Measurements from ENCODE around the gene MRPS5.
"Not testable (repeated sequence)": the region's sequence is repeated elsewhere in the genome, so short reads cannot be mapped to it uniquely, and the experiment has no call there.

Gene MRPS5

DNA sequence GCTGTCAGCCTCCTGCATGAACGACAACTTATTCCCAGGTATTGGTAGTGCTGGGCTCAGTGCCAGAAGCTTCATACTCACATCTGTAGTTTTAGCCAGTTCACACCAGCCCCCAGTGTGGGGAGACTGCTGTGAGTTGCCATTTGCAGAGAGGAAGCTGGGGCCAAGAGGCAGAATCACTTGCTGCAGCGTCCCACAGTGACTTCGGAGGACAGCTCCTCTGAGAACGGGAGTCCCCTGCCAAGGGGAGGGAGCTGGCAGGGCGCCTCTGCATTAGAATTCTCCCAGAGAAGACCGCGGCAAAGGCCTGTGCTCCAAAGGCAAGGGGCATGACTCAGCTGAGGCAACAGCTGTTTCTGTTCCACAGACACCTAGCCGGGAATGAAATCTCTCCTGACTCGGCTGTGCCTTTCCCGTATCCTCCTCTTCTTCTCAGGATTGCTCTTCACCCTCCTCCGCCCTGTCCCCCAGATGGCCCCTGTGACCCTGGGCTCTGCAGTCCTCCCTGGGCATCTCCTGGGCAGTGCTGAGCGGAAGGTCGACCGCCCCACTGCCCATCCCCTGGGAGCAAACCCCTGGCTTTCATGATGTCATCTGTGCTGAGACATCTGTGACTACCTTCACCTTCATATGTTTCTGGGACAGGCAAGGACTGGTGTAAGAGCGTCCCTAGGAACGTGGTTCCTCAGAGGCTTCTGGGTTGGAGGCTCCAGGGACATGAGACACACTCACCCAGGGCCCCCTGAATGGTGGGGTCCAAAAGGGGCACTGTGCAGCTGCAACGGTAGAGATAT lies 78.1 kb downstream of the MRPS5 start:
- Histone ChIP-seq H3K4me3 (ENCODE audit: low read length) (no peak overlapping the region), H3K4me1 (ENCODE audit: insufficient read depth, low read length) (peaks cover 4% of the 10 kb centered on the region; the same call in 1 of the 2 replicates)
- 56% methylated on average over 17 of the region's 17 CpGs for WGBS

GRCh38 chr2:95042472-95043271 lies 78.9 kb downstream of the MRPS5 start:
- WGBS: 83% methylated on average over 7 of the region's 7 CpGs
- H3K36me3 ChIP-seq (ENCODE audit: insufficient read depth, low read length): no peaks in the 10 kb centered on the region
- H3K4me3 ChIP-seq (ENCODE audit: low read length): no peak overlapping the region
- H3K27me3 ChIP-seq (ENCODE audit: insufficient read depth, low read length): no peaks in the 10 kb centered on the region
- H3K27ac ChIP-seq (ENCODE audit: low read depth, low read length): no peak overlapping the region
- peaks cover 4% of the 10 kb centered on the region; the same call in 1 of the 2 replicates for H3K4me1 ChIP-seq (ENCODE audit: insufficient read depth, low read length)
- no peak overlapping the region for H3K9ac ChIP-seq (ENCODE audit: low read depth, low read length)
- no peaks in the 10 kb centered on the region for H3K9me3 ChIP-seq (ENCODE audit: insufficient read depth, low read depth, low read length)

More for the DNA sequence above, 78.1 kb downstream of the MRPS5 start:
- no peaks in the 10 kb centered on the region for H3K36me3 ChIP-seq (ENCODE audit: insufficient read depth, low read length)
- no peaks in the 10 kb centered on the region for H3K27me3 ChIP-seq (ENCODE audit: insufficient read depth, low read length)
- no peaks in the 10 kb centered on the region for H3K9me3 ChIP-seq (ENCODE audit: insufficient read depth, low read depth, low read length)
- H3K9ac ChIP-seq (ENCODE audit: low read depth, low read length): no peak overlapping the region
- H3K27ac ChIP-seq (ENCODE audit: low read depth, low read length): no peak overlapping the region

DNA sequence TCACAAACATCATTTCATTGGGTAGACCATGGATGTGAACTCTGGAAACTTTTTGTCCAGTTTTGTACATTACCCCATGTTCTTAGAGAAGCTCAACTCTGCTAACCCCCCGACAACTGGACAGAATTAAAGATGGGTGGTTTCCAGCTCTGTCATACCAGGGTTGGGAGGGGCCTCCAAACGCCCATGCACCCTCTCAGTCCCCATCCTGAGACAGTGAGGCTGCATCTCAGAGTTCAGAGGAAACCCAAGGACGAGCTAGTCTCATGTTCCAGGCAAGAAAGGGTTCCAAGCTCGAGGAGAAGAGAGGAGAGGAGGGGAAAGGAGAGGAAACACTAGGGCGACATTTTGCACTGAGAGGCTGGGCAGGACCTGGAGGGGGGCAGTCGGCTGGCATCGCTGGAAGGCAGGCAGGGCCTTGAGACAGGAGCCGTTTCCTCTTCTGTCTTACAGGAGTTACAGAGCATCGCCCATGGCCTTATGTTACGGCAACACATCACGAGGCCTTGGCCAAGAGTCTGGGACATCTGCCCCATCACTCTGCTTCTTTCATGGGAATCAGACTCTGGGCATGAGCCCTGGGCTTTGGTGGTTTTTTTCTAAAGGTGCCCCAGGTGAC lies 79.7 kb downstream of the MRPS5 start:
- Histone ChIP-seq H3K9me3 (ENCODE audit: insufficient read depth, low read depth, low read length) (no peaks in the 10 kb centered on the region), H3K4me1 (ENCODE audit: insufficient read depth, low read length) (peaks cover 4% of the 10 kb centered on the region; the same call in 1 of the 2 replicates), H3K27ac (ENCODE audit: low read depth, low read length) (no peak overlapping the region), H3K9ac (ENCODE audit: low read depth, low read length) (no peak overlapping the region), H3K27me3 (ENCODE audit: insufficient read depth, low read length) (no peaks in the 10 kb centered on the region), H3K4me3 (ENCODE audit: low read length) (no peak overlapping the region), H3K36me3 (ENCODE audit: insufficient read depth, low read length) (no peaks in the 10 kb centered on the region)
- WGBS: 85% methylated on average over 11 of the region's 11 CpGs

DNA sequence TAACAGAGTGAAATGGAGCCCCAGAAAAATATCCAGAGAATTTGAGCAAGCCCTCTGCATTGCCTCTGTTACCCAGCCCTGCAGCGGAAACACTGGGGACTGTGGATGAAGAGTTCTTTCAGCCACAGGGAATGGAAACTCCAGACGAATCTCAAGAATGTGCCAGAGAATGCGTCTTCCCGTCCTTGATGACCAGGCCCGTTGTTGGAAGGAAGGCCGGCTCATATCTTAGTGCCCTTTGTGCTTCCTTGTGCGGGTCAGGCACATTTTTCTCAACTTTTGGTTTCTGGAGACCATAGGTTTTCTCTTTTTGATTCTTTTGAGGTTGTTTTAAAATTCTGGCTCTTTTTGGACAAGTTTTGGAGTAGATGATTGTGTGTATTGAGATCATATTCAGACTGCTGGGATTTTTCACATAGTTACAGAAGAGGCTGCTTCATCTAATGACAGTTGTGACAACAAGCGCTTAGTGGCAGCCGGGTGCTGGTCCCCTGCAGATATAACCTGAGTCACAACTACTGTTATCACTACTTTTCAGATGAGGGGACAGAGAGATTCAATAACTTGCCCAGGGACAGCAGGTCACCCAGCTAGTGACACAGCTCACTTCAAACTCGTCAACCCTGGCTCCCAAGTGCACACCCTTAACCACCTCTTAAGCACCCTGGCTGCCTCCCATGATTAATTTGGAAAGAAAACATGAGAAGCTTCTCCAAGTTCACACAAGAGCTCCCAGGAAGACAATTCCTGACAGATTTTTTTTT lies 80.4 kb downstream of the MRPS5 start:
- WGBS: 83% methylated on average over 10 of the region's 10 CpGs
- Histone ChIP-seq H3K9ac (ENCODE audit: low read depth, low read length) (no peak overlapping the region), H3K27me3 (ENCODE audit: insufficient read depth, low read length) (no peaks in the 10 kb centered on the region), H3K4me3 (ENCODE audit: low read length) (no peak overlapping the region), H3K9me3 (ENCODE audit: insufficient read depth, low read depth, low read length) (no peaks in the 10 kb centered on the region), H3K27ac (ENCODE audit: low read depth, low read length) (no peak overlapping the region), H3K36me3 (ENCODE audit: insufficient read depth, low read length) (no peaks in the 10 kb centered on the region), H3K4me1 (ENCODE audit: insufficient read depth, low read length) (peaks cover 4% of the 10 kb centered on the region; the same call in 1 of the 2 replicates)

DNA sequence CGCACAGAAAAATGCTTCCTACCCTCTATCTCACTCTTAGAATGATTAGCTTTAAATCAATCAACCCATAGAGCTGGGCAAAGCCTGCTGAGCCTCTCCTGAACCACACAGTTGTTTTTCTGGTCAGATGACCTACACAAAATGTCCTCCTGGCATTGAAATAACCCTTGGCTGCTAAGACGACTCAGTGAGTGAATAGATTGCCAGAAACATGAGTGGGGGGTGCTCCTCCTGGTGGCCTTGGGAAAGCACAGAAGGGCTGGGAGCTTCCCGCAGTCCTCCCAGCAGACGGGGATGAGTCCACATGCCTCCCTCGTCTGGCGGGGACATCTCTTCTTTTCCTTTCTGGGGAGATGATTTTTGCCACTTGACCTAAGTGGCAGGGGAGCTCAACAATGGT lies 81.2 kb downstream of the MRPS5 start:
- no peak overlapping the region for H3K9ac ChIP-seq (ENCODE audit: low read depth, low read length)
- H3K27me3 ChIP-seq (ENCODE audit: insufficient read depth, low read length): no peaks in the 10 kb centered on the region
- H3K4me3 ChIP-seq (ENCODE audit: low read length): no peak overlapping the region
- H3K9me3 ChIP-seq (ENCODE audit: insufficient read depth, low read depth, low read length): no peaks in the 10 kb centered on the region
- peaks cover 4% of the 10 kb centered on the region; the same call in 1 of the 2 replicates for H3K4me1 ChIP-seq (ENCODE audit: insufficient read depth, low read length)
- H3K36me3 ChIP-seq (ENCODE audit: insufficient read depth, low read length): no peaks in the 10 kb centered on the region
- no peak overlapping the region for H3K27ac ChIP-seq (ENCODE audit: low read depth, low read length)
- 76% methylated on average over 6 of the region's 6 CpGs for WGBS

- WGBS: 85% methylated on average over 6 of the region's 6 CpGs
- Histone ChIP-seq H3K27ac (ENCODE audit: low read depth, low read length) (no peak overlapping the region), H3K4me3 (ENCODE audit: low read length) (no peak overlapping the region), H3K9me3 (ENCODE audit: insufficient read depth, low read depth, low read length) (no peaks in the 10 kb centered on the region), H3K4me1 (ENCODE audit: insufficient read depth, low read length) (peaks cover 4% of the 10 kb centered on the region; the same call in 1 of the 2 replicates), H3K9ac (ENCODE audit: low read depth, low read length) (no peak overlapping the region), H3K27me3 (ENCODE audit: insufficient read depth, low read length) (no peaks in the 10 kb centered on the region), H3K36me3 (ENCODE audit: insufficient read depth, low read length) (no peaks in the 10 kb centered on the region)
Measured at GRCh38 chr2:95039978-95040377, 81.6 kb downstream of the MRPS5 start.

DNA sequence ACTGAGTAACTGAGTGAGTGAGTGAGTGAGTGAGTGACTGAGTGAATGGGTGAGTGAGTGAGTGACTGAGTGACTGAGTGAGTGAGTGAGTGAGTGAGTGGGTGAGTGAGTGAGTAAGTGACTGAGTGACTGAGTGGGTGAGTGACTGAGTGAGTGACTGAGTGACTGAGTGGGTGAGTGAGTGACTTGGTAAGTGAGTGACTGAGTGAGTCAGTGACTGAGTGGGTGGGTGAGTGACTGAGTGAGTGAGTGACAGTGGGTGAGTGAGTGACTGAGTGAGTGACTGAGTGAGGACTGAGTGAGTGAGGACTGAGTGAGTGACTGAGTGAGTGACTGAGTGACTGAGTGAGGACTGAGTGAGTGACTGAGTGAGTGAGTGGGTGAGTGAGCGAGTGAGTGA lies 82.2 kb downstream of the MRPS5 start:
- H3K9me3 ChIP-seq (ENCODE audit: insufficient read depth, low read depth, low read length): no peaks in the 10 kb centered on the region
- H3K27ac ChIP-seq (ENCODE audit: low read depth, low read length): no peak overlapping the region
- peaks cover 4% of the 10 kb centered on the region; the same call in 1 of the 2 replicates for H3K4me1 ChIP-seq (ENCODE audit: insufficient read depth, low read length)
- H3K4me3 ChIP-seq (ENCODE audit: low read length): no peak overlapping the region
- H3K9ac ChIP-seq (ENCODE audit: low read depth, low read length): no peak overlapping the region
- H3K27me3 ChIP-seq (ENCODE audit: insufficient read depth, low read length): no peaks in the 10 kb centered on the region
- whole genome bisulfite sequencing: 79% methylated on average over 1 of the region's 1 CpG
- no peaks in the 10 kb centered on the region for H3K36me3 ChIP-seq (ENCODE audit: insufficient read depth, low read length)

GRCh38 chr2:95038635-95039298 lies 82.8 kb downstream of the MRPS5 start:
- H3K27ac ChIP-seq (ENCODE audit: low read depth, low read length): no peak overlapping the region
- no peaks in the 10 kb centered on the region for H3K27me3 ChIP-seq (ENCODE audit: insufficient read depth, low read length)
- peaks cover 3% of the 10 kb centered on the region; the same call in 1 of the 2 replicates for H3K4me1 ChIP-seq (ENCODE audit: insufficient read depth, low read length)
- no peaks in the 10 kb centered on the region for H3K36me3 ChIP-seq (ENCODE audit: insufficient read depth, low read length)
- 91% methylated on average over 4 of the region's 4 CpGs for WGBS
- H3K9me3 ChIP-seq (ENCODE audit: insufficient read depth, low read depth, low read length): no peaks in the 10 kb centered on the region
- no peak overlapping the region for H3K9ac ChIP-seq (ENCODE audit: low read depth, low read length)
- H3K4me3 ChIP-seq (ENCODE audit: low read length): no peak overlapping the region

DNA sequence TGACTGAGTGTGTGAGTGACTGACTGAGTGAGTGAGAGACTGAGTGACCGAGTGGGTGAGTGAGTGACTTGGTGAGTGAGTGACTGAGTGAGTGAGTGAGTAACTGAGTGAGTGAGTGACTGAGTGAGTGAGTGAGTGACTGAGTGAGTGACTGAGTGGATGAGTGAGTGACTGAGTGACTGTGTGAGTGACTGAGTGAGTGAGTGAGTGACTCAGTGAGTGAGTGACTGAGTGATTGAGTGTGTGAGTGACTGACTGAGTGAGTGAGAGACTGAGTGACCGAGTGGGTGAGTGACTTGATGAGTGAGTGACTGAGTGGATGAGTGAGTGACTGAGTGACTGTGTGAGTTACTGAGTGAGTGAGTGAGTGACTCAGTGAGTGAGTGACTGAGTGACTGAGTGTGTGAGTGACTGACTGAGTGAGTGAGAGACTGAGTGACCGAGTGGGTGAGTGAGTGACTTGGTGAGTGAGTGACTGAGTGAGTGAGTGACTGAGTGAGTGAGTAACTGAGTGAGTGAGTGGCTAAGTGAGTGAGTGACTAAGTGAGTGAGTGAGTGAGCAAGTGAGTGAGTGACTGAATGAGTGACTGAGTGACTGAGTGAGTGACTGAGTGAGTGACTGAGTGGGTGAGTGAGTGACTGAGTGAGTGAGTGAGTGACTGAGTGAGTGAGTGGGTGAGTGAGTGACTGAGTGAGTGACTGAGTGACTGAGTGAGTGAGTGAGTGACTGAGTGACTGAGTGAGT lies 83.6 kb downstream of the MRPS5 start:
- H3K9ac ChIP-seq (ENCODE audit: low read depth, low read length); H3K36me3 ChIP-seq (ENCODE audit: insufficient read depth, low read length); H3K4me1 ChIP-seq (ENCODE audit: insufficient read depth, low read length); H3K9me3 ChIP-seq (ENCODE audit: insufficient read depth, low read depth, low read length); H3K27me3 ChIP-seq (ENCODE audit: insufficient read depth, low read length); H3K27ac ChIP-seq (ENCODE audit: low read depth, low read length); H3K4me3 ChIP-seq (ENCODE audit: low read length): not testable (repeated sequence)
- 83% methylated on average over 3 of the region's 3 CpGs for WGBS

DNA sequence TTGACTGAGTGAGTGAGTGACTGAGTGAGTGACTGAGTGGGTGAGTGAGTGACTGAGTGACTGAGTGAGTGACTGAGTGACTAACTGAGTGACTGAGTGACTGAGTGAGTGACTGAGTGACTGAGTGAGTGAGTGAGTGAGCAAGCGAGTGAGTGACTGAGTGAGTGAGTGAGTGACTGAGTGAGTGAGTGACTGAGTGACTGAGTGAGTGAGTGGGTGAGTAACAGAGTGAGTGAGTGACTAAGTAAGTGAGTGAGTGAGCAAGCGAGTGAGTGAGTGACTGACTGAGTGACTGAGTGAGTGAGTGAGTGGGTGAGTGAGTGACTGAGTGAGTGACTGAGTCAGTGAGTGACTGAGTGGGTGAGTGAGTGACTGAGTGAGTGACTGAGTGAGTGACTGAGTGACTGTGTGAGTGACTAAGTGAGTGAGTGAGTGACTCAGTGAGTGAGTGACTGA lies 84.2 kb downstream of the MRPS5 start:
- no peaks in the 10 kb centered on the region for H3K36me3 ChIP-seq (ENCODE audit: insufficient read depth, low read length)

More for the DNA sequence above, 84.2 kb downstream of the MRPS5 start:
- Histone ChIP-seq H3K9ac (ENCODE audit: low read depth, low read length) (no peak overlapping the region), H3K4me3 (ENCODE audit: low read length) (no peak overlapping the region), H3K27me3 (ENCODE audit: insufficient read depth, low read length) (0 out of 2 replicates have a peak, but pooled peaks cover 3% of the 10 kb centered on the region), H3K27ac (ENCODE audit: low read depth, low read length) (no peak overlapping the region), H3K4me1 (ENCODE audit: insufficient read depth, low read length) (no peaks in the 10 kb centered on the region), H3K9me3 (ENCODE audit: insufficient read depth, low read depth, low read length) (no peaks in the 10 kb centered on the region)
- WGBS: 81% methylated on average over 2 of the region's 2 CpGs
